22Rv1 (cell line): ENCODE measurements around the gene ESRRA.

ENCODE experiments used
- ZFX ChIP-seq: fragments of 450-650 bp; IDR thresholded peaks from 2 replicates; pipeline ENCODE4 v1.6.1; 2017; ENCODE audit warnings: antibody characterized with exemption, borderline replicate concordance
- TF ChIP-seq, protein P1 (sequence below): fragments of 450-650 bp; IDR thresholded peaks from 2 replicates; pipeline ENCODE4 v1.5.1; 2017; ENCODE audit warnings: mild to moderate bottlenecking

DNA sequence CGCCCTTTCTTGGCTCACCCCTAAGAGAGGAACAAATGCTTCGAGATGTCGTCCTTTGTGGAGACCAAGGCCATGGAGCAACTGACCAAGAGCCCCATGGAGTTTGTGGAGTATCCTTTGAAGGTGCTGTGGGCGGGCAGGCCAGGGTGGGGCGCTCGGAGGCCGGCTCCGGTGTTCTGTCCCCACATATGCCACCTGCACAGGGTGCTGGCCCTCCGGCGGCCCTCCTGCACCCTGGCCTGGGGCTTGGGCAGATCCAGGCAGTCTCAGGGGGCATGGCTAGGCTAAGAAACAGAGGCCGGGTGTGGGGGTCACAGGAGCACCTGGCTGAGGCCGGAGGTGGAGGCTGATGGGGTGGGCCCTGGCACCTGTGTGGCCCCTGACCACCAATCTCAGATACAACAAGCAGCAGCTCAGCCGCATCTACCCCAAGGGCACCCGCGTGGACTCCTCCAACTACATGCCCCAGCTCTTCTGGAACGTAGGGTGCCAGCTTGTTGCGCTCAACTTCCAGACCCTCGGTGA lies 43.7 kb upstream of the ESRRA start:
- TF ChIP-seq, protein P1, sequence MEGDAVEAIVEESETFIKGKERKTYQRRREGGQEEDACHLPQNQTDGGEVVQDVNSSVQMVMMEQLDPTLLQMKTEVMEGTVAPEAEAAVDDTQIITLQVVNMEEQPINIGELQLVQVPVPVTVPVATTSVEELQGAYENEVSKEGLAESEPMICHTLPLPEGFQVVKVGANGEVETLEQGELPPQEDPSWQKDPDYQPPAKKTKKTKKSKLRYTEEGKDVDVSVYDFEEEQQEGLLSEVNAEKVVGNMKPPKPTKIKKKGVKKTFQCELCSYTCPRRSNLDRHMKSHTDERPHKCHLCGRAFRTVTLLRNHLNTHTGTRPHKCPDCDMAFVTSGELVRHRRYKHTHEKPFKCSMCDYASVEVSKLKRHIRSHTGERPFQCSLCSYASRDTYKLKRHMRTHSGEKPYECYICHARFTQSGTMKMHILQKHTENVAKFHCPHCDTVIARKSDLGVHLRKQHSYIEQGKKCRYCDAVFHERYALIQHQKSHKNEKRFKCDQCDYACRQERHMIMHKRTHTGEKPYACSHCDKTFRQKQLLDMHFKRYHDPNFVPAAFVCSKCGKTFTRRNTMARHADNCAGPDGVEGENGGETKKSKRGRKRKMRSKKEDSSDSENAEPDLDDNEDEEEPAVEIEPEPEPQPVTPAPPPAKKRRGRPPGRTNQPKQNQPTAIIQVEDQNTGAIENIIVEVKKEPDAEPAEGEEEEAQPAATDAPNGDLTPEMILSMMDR: no peak
- TF ChIP-seq ZFX: no peak
